Endodermal cell (in vitro differentiated cells): ENCODE results near the gene APOL1. TPM values are rescaled to one million over a fixed set of nuclear protein-coding genes. Genes with fewer than 3 reads are reported as not detected.

ENCODE experiments used
- DNase-seq: peaks from one replicate; pipeline ENCODE4 v3.0.0-alpha.2; 2017
- H3K27ac ChIP-seq: 2 replicates; pipeline ENCODE4 v1.5.1; 2013; ENCODE audit warnings: mild to moderate bottlenecking, low read depth, low read length, moderate library complexity
- H3K27me3 ChIP-seq: 2 replicates; pipeline ENCODE4 v1.6.1; 2013; ENCODE audit warnings: mild to moderate bottlenecking, low read length, moderate library complexity; ENCODE audit not compliant: insufficient read depth, control insufficient read depth, poor library complexity, severe bottlenecking
- H3K36me3 ChIP-seq: 2 replicates; pipeline ENCODE4 v1.7.0; 2013; ENCODE audit warnings: mild to moderate bottlenecking, low read length, moderate library complexity; ENCODE audit not compliant: control insufficient read depth, insufficient read depth
- H3K4me1 ChIP-seq: one replicate; pipeline ENCODE4 v1.7.0; 2013; ENCODE audit warnings: low read length; ENCODE audit not compliant: control insufficient read depth, insufficient read depth
- H3K4me3 ChIP-seq: 2 replicates; pipeline ENCODE4 v1.5.1; 2013; ENCODE audit warnings: mild to moderate bottlenecking, low read length, moderate library complexity
- H3K9ac ChIP-seq: 2 replicates; pipeline ENCODE4 v1.6.1; 2013; ENCODE audit warnings: mild to moderate bottlenecking, low read length, moderate library complexity; ENCODE audit not compliant: poor library complexity, severe bottlenecking; ENCODE audit errors: extremely low read depth
- H3K9me3 ChIP-seq: 2 replicates; pipeline ENCODE4 v1.6.1; 2013; ENCODE audit warnings: mild to moderate bottlenecking, low read length, moderate library complexity; ENCODE audit not compliant: control insufficient read depth
- H3K27ac Mint-ChIP-seq: 2 replicates; pipeline ENCODE4 v1.8.0; 2020; ENCODE audit warnings: mixed read lengths
- H3K27me3 Mint-ChIP-seq: 2 replicates; pipeline ENCODE4 v1.8.0; 2021; ENCODE audit warnings: mild to moderate bottlenecking, mixed read lengths; ENCODE audit not compliant: insufficient read depth
- H3K36me3 Mint-ChIP-seq: 2 replicates; pipeline ENCODE4 v1.8.0; 2020; ENCODE audit warnings: low read depth, mixed read lengths
- H3K4me1 Mint-ChIP-seq: 2 replicates; pipeline ENCODE4 v1.8.0; 2020; ENCODE audit warnings: mixed read lengths
- H3K4me3 Mint-ChIP-seq: 2 replicates; pipeline ENCODE4 v1.8.0; 2020; ENCODE audit warnings: mild to moderate bottlenecking, moderate library complexity, mixed read lengths
- H3K9me3 Mint-ChIP-seq: 2 replicates; pipeline ENCODE4 v1.8.0; 2020; ENCODE audit warnings: mild to moderate bottlenecking, mixed read lengths
- WGBS, 2 experiments: methylation state at CpG; one replicate each; pipeline versions ENCODE4 v1.1.5 to v1.1.7; 2013; ENCODE audit warnings: missing lambda C conversion rate in 2 of 2, mixed read lengths in 1 of 2; ENCODE audit not compliant: insufficient coverage in 1 of 2, insufficient read length in 1 of 2; 5-methylcytosine and 5-hydroxymethylcytosine counted together
- total RNA-seq, 2 donors: library from RNA; stranded (reverse); fragmentation: NEBNext Ultra II Directional in 1 of 2; extraction: Animal tissue kit (Norgen Biotek cat#: 25700) in 1 of 2; gene quantifications; 2 replicates in 1 of 2; 3 replicates in 1 of 2; pipeline ENCODE4 v1.2.1, GENCODE V29; 2021
- TF ChIP-seq, protein P1 (sequence below): fragments of 200-600 bp; sonication (generic); conservative IDR thresholded peaks from 2 replicates; pipeline ENCODE4 v1.5.0; 2021; ENCODE audit warnings: antibody characterized with exemption, mild to moderate bottlenecking

Gene APOL1
- total RNA-seq, 2 donors from 2014 or later = 0.11 to 0.22 TPM

DNA sequence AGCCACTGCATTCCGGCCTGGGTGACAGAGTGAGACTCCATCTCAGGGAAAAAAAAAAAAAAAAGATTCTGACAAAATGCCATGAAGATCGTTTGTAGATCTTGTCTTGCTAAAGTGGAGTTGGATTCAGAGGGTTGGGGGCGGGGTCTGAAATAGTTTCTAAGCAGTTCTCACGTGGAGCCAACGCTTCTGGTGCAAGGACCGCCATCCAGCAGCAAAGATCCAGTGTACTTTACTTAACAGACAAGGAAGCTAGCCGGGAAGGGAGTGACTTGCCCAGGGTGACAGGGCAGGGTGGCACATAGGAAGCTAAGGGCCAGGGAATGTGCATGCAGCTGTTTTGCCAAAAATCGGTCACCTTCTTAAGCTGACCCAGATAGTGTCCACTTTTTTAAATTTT lies 27.4 kb downstream of the APOL1 start:
- WGBS, 2 experiments = 93 to 96% methylated on average over 4 to 8 of the region's 8 CpGs
- Histone ChIP-seq H3K9me3 (no peaks in the 10 kb centered on the region), H3K27me3 (no peaks in the 10 kb centered on the region), H3K4me1 (peaks cover 3% of the 10 kb centered on the region), H3K9ac (no peak overlapping the region), H3K27ac (no peak overlapping the region), H3K4me3 (no peak overlapping the region), H3K36me3 (peaks cover 56% of the 10 kb centered on the region)
- Mint-ChIP-seq H3K4me3 (no peak overlapping the region), H3K36me3 (peaks cover 53% of the 10 kb centered on the region), H3K4me1 (peaks cover 4% of the 10 kb centered on the region), H3K27ac (no peak overlapping the region), H3K27me3 (no peaks in the 10 kb centered on the region), H3K9me3 (no peaks in the 10 kb centered on the region)
- no peak for DNase-seq
- TF ChIP-seq, protein P1, sequence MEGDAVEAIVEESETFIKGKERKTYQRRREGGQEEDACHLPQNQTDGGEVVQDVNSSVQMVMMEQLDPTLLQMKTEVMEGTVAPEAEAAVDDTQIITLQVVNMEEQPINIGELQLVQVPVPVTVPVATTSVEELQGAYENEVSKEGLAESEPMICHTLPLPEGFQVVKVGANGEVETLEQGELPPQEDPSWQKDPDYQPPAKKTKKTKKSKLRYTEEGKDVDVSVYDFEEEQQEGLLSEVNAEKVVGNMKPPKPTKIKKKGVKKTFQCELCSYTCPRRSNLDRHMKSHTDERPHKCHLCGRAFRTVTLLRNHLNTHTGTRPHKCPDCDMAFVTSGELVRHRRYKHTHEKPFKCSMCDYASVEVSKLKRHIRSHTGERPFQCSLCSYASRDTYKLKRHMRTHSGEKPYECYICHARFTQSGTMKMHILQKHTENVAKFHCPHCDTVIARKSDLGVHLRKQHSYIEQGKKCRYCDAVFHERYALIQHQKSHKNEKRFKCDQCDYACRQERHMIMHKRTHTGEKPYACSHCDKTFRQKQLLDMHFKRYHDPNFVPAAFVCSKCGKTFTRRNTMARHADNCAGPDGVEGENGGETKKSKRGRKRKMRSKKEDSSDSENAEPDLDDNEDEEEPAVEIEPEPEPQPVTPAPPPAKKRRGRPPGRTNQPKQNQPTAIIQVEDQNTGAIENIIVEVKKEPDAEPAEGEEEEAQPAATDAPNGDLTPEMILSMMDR = no peak

DNA sequence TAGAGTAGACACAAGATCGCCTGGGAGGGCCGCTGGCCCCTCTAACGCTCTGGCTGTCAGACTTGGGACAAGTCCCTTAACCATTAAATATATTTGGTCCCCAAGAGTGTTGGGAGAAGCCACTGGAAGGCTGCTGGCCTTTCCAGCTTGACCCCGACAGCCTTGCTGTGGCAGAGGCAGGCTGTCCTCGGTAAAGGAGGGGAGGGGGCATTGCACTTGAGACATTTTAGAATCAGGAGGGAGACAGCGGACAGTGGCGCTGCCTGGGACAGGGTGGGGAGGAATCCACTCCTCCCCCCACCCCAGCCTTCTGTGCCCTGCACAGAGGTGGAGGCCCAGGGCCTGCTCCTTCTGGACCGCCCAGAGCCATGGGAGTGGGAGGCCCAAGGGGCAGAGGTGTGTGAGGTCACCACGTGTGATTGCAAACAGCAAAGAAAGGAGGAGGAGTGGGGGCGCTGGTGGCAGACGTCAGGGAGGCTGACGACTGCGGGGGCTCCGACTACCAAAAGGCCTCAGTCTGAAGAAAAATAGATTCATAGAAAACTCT lies 28.9 kb downstream of the APOL1 start:
- Mint-ChIP-seq H3K27me3 (no peaks in the 10 kb centered on the region), H3K4me3 (no peak overlapping the region), H3K9me3 (no peaks in the 10 kb centered on the region), H3K36me3 (peaks cover 64% of the 10 kb centered on the region), H3K27ac (no peak overlapping the region), H3K4me1 (peaks cover 4% of the 10 kb centered on the region)
- no peak overlapping the region for H3K9ac ChIP-seq
- 94 to 100% methylated on average over 7 to 14 of the region's 14 CpGs for WGBS, 2 experiments
- TF ChIP-seq, protein P1 = no peak
- H3K9me3 ChIP-seq = no peaks in the 10 kb centered on the region
- H3K27me3 ChIP-seq = no peaks in the 10 kb centered on the region
- DNase-seq = no peak
- peaks cover 69% of the 10 kb centered on the region for H3K36me3 ChIP-seq
- H3K4me1 ChIP-seq = peaks cover 3% of the 10 kb centered on the region
- H3K4me3 ChIP-seq = no peak overlapping the region
- H3K27ac ChIP-seq = no peak overlapping the region

DNA sequence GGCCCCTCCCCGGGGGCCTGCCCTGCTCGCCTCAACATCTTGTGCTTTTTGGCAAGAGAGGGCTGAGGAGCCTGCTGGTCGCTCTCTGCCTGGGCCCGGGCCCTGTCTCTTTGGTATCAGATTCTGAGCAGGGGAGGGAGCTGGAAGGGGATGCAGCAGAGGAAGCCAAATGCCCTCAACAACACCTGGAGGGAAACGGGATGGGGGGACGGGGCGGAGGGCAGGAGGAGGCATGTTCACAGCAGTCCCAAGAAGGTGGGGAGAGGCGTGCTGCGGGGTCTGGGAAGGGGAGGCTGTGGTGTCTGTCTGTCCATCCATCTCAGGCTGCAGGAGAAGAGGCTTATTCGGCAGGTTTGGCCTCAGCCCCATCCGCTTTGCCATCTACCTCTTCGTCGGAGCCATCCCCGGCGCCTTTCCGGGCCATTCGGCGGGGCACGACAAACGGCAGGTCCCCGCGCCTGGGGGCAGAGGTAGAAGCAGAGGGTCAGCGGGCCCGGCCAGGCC lies 29.4 kb downstream of the APOL1 start:
- TF ChIP-seq, protein P1 = no peak
- Histone ChIP-seq H3K9me3 (no peaks in the 10 kb centered on the region), H3K27ac (no peak overlapping the region), H3K4me1 (peaks cover 3% of the 10 kb centered on the region), H3K36me3 (peaks cover 74% of the 10 kb centered on the region), H3K9ac (no peak overlapping the region), H3K27me3 (no peaks in the 10 kb centered on the region), H3K4me3 (no peak overlapping the region)
- Mint-ChIP-seq H3K4me3 (no peak overlapping the region), H3K36me3 (peaks cover 68% of the 10 kb centered on the region), H3K9me3 (no peaks in the 10 kb centered on the region), H3K4me1 (peaks cover 4% of the 10 kb centered on the region), H3K27me3 (no peaks in the 10 kb centered on the region), H3K27ac (no peak overlapping the region)
- WGBS, 2 experiments = 96 to 97% methylated on average over 5 to 24 of the region's 24 CpGs
- no peak for DNase-seq
